Measurements from ENCODE around the gene CHD5.

- TF ChIP-seq CTCF (IDR thresholded peaks at IDR 0.05) (no peak), POLR2A (IDR thresholded peaks at IDR 0.05) (no peak)
These were observed 11.1 kb downstream of the CHD5 start for GRCh38 chr1:6168947-6169586.
